Upper lobe of left lung (tissue), 4 donors: ENCODE measurements around the gene GAS2L3.

Source experiments
- CTCF ChIP-seq, 6 experiments: fragments of 450-650 bp in 4 of 6; fragments of 200-600 bp in 2 of 6; sonication (generic) in 2 of 6; IDR thresholded peaks; one replicate each; pipeline ENCODE4 v1.5.1; 2016 to 2019; ENCODE audit warnings: antibody characterized with exemption in 6 of 6
- EP300 ChIP-seq, 4 donors: sonication (generic); formaldehyde crosslinking; IDR thresholded peaks; one replicate each; pipeline ENCODE4 v1.5.1; 2017; ENCODE audit warnings: antibody characterized with exemption in 4 of 4, control low read depth in 2 of 4
- POLR2A ChIP-seq, 4 donors: fragments of 450-650 bp; IDR thresholded peaks; one replicate each; pipeline ENCODE4 v1.5.1; 2016 to 2017; ENCODE audit warnings: antibody characterized with exemption in 4 of 4, mild to moderate bottlenecking in 2 of 4
- POLR2AphosphoS5 ChIP-seq, 2 donors: sonication (generic); formaldehyde crosslinking; IDR thresholded peaks; one replicate each; pipeline ENCODE4 v1.5.1; 2017; ENCODE audit warnings: antibody characterized with exemption in 2 of 2

GRCh38 chr12:100533376-100533775 lies 40.1 kb upstream of the GAS2L3 start:
- TF ChIP-seq CTCF (IDR thresholded peaks at IDR 0.05): no peak
- no peak for TF ChIP-seq EP300 (IDR thresholded peaks at IDR 0.05)
- no peak for TF ChIP-seq POLR2AphosphoS5 (IDR thresholded peaks at IDR 0.05)
- no peak for TF ChIP-seq POLR2A (IDR thresholded peaks at IDR 0.05)
